Measurements from ENCODE around the gene RAB24.
"Not testable (repeated sequence)": the region's sequence is repeated elsewhere in the genome, so short reads cannot be mapped to it uniquely, and the experiment has no call there.

- TF ChIP-seq, protein P1, sequence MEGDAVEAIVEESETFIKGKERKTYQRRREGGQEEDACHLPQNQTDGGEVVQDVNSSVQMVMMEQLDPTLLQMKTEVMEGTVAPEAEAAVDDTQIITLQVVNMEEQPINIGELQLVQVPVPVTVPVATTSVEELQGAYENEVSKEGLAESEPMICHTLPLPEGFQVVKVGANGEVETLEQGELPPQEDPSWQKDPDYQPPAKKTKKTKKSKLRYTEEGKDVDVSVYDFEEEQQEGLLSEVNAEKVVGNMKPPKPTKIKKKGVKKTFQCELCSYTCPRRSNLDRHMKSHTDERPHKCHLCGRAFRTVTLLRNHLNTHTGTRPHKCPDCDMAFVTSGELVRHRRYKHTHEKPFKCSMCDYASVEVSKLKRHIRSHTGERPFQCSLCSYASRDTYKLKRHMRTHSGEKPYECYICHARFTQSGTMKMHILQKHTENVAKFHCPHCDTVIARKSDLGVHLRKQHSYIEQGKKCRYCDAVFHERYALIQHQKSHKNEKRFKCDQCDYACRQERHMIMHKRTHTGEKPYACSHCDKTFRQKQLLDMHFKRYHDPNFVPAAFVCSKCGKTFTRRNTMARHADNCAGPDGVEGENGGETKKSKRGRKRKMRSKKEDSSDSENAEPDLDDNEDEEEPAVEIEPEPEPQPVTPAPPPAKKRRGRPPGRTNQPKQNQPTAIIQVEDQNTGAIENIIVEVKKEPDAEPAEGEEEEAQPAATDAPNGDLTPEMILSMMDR (IDR thresholded peaks at IDR 0.05), result not testable (repeated sequence)
- not testable (repeated sequence) for TF ChIP-seq POLR2A (IDR thresholded peaks at IDR 0.05)
Observed at GRCh38 chr5:177258711-177259110, 44.8 kb downstream of the RAB24 start.
